ENCODE results near the gene MED14. TPM values are rescaled to one million over a fixed set of nuclear protein-coding genes. Genes with fewer than 3 reads are reported as not detected.
A peak's percentile ranks its signal among the peaks of the same experiment; 100 is the strongest.

The MED14 gene
- total and polyA plus RNA-seq, 2 of the 13 experiments (the other 11 are each of a cell fraction or from before 2014, with no cell fraction given), result 10.2 to 16.3 TPM

DNA sequence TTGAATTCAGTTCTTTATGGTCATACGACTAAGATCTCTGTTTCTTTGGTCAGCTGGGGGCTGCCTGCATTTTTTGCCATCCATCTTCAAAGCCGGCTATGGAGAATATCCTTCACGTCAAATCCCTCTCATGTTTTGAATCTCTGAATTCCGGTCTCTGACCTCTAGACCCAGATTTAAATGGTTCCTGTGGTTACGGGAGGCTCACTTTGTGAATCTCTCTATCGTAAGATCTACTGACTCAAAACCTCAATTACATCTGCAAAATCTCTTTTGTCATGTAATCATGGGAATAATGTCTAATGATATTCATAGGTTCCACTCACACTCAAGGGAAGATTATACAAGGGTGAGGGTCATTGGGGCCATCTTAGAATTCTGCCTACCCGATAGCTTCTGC, 117.8 kb downstream of the MED14 start (continued):
- TF ChIP-seq IRF2 (CRISPR knock-in tag; IDR thresholded peaks at IDR 0.05), result no peak

DNA sequence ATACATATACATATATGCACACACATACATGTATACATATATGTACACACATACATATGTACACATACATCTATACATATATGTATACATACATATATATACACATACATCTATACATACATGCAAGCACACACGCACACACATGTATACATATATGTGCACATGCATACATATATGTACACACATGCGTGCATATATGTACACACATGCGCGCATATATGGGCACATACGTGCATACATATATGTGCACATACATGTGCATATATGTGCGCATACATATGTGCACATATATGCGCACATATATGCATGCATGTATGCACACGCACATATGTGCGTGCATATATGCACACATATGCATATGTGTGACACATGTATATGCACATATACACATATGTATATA, 119.4 kb downstream of the MED14 start:
- Histone ChIP-seq H3K4me3 (replicated peaks in 1 of 3; ENCODE audit: insufficient read depth in 1 of 3, low read depth in 2 of 3, low read length in 3 of 3) (no peak overlapping the region), H3K4me1 (ENCODE audit: insufficient read depth, low read length) (peaks cover 14% of the 10 kb centered on the region), H3K9me3 (ENCODE audit: low read length) (no peaks in the 10 kb centered on the region), H4K20me1 (ENCODE audit: insufficient read depth, low read length) (no peaks in the 10 kb centered on the region), H3K36me3 (replicated peaks in 1 of 2; ENCODE audit: control insufficient read depth in 1 of 2, insufficient read depth in 2 of 2, low read length in 2 of 2) (no peaks in the 10 kb centered on the region), H3K9ac (ENCODE audit: insufficient read depth, low read depth, low read length) (no peak overlapping the region), H2AFZ (ENCODE audit: low read length) (no peak overlapping the region), H3K79me2 (ENCODE audit: insufficient read depth, low read length) (no peaks in the 10 kb centered on the region), H3K27ac (ENCODE audit: extremely low read length, insufficient read depth, low read length) (no peak overlapping the region), H3K4me2 (ENCODE audit: low read depth, low read length) (no peak overlapping the region), H3K27me3 (ENCODE audit: control insufficient read depth in 1 of 2, insufficient read depth in 2 of 2, low read length in 2 of 2) (no peaks in the 10 kb centered on the region)
- DNase-seq (ENCODE audit: low spot score) (no peak), ATAC-seq (no peak), FAIRE-seq (no peak)
- ChIA-PET POLR2A (no interaction called here), CTCF (ENCODE audit: low intra/inter-chr PET ratio, low total read pairs) (no interaction called here)
- BruUV-seq (replicated peaks), result no TSS peak
- in situ Hi-C loops (cut with HindIII; ENCODE audit: extremely low pct_ligation_motif_present, low pct_unique_long_range_greater_than_20kb) (no loop called here), intact Hi-C loops (cut with micrococcal nuclease; ENCODE audit: unreplicated experiment) (no loop called here)
- TF ChIP-seq, protein P1, sequence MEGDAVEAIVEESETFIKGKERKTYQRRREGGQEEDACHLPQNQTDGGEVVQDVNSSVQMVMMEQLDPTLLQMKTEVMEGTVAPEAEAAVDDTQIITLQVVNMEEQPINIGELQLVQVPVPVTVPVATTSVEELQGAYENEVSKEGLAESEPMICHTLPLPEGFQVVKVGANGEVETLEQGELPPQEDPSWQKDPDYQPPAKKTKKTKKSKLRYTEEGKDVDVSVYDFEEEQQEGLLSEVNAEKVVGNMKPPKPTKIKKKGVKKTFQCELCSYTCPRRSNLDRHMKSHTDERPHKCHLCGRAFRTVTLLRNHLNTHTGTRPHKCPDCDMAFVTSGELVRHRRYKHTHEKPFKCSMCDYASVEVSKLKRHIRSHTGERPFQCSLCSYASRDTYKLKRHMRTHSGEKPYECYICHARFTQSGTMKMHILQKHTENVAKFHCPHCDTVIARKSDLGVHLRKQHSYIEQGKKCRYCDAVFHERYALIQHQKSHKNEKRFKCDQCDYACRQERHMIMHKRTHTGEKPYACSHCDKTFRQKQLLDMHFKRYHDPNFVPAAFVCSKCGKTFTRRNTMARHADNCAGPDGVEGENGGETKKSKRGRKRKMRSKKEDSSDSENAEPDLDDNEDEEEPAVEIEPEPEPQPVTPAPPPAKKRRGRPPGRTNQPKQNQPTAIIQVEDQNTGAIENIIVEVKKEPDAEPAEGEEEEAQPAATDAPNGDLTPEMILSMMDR (CRISPR knock-in tag; IDR thresholded peaks at IDR 0.05), result no peak
- TF ChIP-seq ZNF44 (CRISPR knock-in tag; IDR thresholded peaks at IDR 0.05) (no peak), TBP (CRISPR knock-in tag; IDR thresholded peaks at IDR 0.05) (no peak), GTF2F1 (IDR thresholded peaks at IDR 0.05; ENCODE audit: low read length) (no peak), HOXA7 (CRISPR knock-in tag; IDR thresholded peaks at IDR 0.05) (no peak), RCOR2 (CRISPR knock-in tag; IDR thresholded peaks at IDR 0.05) (no peak), NR2C2 (CRISPR knock-in tag; IDR thresholded peaks at IDR 0.05; ENCODE audit: borderline replicate concordance) (no peak)
- TF ChIP-seq, protein P2, sequence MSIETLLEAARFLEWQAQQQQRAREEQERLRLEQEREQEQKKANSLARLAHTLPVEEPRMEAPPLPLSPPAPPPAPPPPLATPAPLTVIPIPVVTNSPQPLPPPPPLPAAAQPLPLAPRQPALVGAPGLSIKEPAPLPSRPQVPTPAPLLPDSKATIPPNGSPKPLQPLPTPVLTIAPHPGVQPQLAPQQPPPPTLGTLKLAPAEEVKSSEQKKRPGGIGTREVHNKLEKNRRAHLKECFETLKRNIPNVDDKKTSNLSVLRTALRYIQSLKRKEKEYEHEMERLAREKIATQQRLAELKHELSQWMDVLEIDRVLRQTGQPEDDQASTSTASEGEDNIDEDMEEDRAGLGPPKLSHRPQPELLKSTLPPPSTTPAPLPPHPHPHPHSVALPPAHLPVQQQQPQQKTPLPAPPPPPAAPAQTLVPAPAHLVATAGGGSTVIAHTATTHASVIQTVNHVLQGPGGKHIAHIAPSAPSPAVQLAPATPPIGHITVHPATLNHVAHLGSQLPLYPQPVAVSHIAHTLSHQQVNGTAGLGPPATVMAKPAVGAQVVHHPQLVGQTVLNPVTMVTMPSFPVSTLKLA (IDR thresholded peaks at IDR 0.05), result 0 out of 2 replicates have a peak, but pooled peaks have one; percentile 3
- 71% methylated on average over 9 of the region's 9 CpGs for WGBS (ENCODE audit: low lambda C conversion rate)

All from HepG2 (cell line).